ENCODE measurements around the gene GAL3ST2. TPM values are rescaled to one million over a fixed set of nuclear protein-coding genes. Genes with fewer than 3 reads are reported as not detected.

Gene GAL3ST2
- total RNA-seq, result 1.3 TPM

DNA sequence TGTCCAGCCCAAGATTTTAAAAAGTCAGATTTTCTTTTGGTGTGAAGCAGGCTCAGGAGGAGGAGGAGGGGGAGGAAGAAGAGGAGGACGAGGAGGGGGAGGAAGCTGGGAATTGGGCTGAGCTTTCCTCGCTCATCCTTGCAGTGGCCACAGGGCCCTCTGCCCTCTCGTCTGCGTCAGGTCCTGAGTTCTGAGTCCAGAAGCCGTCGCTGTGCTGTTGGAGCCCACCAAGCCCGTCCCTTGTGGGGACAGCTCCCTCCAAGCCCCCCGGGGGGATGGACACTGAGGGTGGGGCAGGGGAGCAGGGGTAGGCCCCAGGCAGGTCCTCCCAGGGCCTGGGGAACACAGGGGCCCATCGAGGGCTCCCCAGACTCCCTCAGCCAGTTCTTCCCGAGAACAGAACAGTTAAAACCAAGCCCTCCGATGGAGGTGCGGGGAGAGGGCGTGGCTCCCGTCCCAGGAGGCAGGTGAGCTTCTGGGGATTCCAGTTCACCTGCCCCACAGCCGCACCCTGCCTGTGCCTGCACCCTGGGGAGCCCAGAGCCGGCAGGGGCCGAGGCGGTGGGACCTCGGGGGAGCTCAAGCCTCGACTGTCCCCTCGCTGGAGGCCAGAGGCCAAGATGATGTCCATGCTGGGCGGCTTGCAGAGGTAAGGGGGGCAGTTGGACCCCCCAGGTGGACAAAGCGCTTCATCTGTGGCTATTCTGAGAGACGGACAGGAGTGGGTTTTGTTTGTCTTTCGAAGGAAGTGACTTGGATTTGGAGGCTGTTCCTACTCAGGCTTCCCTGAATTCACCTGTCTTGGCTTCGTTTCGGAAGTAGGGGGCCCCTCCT lies at the start of gene GAL3ST2:
Gene GAL3ST2, plus strand, starts transcription at position 487 of the 834 bp plus-strand sequence. Its CDS starts 134 bp downstream, at position 621.

DNA sequence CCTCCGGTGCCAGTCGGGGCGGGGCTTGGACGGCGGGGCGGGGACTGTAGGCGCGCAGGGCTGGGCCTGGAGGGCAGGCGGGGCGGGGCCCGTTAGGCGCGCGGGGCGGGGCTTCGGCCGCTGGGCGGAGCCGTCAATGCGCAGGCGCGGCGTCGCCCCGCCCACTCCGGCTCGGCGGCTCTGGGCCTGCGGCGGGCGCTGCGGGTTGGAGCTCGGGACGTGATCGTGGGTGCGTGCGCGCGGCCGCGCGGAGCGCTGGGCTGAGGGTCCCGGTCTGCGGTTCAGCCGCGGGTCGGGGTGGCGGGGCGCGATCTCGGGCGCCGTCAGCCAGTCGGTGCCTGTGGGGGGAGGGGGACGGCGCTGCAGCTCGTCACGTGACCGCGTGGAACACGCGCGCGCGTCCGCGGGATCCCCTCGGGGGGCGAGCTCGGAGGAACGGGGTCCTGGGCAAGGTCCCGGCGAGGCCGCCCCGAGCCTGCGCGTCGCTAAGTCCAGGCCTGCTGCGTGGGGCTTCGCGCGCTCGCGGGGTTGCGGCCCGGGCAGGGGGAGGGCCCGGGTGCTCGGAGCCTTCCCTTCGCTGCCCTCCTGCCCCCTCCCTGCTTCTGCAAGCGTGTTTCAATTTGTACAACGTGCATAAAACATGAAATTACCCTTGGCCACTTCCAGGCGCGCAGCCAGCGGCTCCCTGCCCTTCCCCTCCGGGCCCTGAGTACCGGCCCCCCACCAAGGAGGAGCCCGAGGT lies 42.0 kb upstream of the GAL3ST2 start, which contains the start of gene D2HGDH:
Gene D2HGDH, plus strand, starts transcription at position 164 of the 742 bp plus-strand sequence. CDS start 595 bp downstream, outside the sequence.

DNA sequence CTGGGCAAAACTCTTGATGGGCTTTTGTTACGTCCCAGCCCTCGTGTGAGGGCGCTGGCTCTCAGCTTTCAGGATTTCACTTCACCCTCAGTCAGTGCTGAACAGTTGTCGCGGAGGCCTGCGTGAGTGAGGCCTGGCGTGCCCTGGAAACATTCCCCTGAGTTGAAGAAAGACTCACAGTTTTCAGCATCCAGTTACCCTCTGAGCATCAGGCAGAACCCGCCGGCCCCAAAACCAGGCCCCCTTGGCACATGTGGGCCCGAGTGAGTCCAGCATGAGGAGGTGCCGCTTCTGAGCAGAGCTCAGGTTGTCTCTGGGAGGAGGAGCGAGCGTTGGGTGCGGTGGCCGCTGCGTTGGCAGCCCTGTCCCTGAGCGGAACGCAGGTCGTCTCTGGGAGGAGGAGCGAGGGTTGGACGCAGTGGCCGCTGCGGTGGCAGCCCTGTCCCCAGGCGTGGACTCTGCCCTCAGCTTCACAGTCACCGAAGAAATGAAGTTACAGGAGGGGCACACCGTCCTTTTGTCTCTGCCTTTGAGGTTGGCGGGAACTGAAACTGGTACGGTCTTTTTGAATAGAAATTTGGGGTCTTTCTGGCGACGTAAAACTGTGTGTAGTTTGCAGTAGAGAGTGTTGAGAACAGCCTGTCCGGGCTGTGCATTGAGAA lies 32.2 kb downstream of the GAL3ST2 start, which contains the start of gene NEU4:
Gene NEU4, plus strand, starts transcription at position 473 of the 662 bp plus-strand sequence. CDS start 5,292 bp downstream, outside the sequence.

Other genes with a start within 250 kb of the GAL3ST2 start
- gene BOK, start 218.1 kb upstream of the GAL3ST2 start, total RNA-seq, result 19.4 TPM
- 22.2 TPM for gene THAP4, start 139.7 kb upstream of the GAL3ST2 start, total RNA-seq
- 72.6 TPM for gene ATG4B, start 139.1 kb upstream of the GAL3ST2 start, total RNA-seq
- gene DTYMK, start 90.0 kb upstream of the GAL3ST2 start, total RNA-seq, result 14.1 TPM
- 47.9 TPM for gene ING5, start 74.8 kb upstream of the GAL3ST2 start, total RNA-seq
- 11.9 TPM for gene D2HGDH, start 42.2 kb upstream of the GAL3ST2 start, total RNA-seq
- 0.63 TPM for gene NEU4, start 32.4 kb downstream of the GAL3ST2 start, total RNA-seq
- not detected for gene PDCD1, start 82.1 kb downstream of the GAL3ST2 start, total RNA-seq
- gene RTP5, start 92.9 kb downstream of the GAL3ST2 start, total RNA-seq, result 3.1 TPM